A549 treated with CORT108297 at 1 μM for 4 hours (cell line): Measurements from ENCODE around the gene ZNF160. TPM values are rescaled to one million over a fixed set of nuclear protein-coding genes. Genes with fewer than 3 reads are reported as not detected.

ENCODE experiments used
- total RNA-seq: library from RNA; stranded (reverse); fragments of 200-300 nt; extraction: Qiagen RNA extraction; gene quantifications from 5 replicates; pipeline ENCODE4 v1.2.3, GENCODE V29; 2022

ZNF160 gene
- total RNA-seq = 7.6 to 8.9 TPM (median 8.7 TPM) in 5 replicates

GRCh38 chr19:53103234-53104203 is at the start of gene ZNF160:
ZNF160 (minus strand) TSS chr19:53103422; CDS start chr19:53086276, 17,146 bp downstream.

GRCh38 chr19:53132141-53132991 is 29.1 kb upstream of the ZNF160 start, which contains the start of gene ZNF415:
ZNF415 (minus strand) TSS chr19:53132910; CDS start chr19:53122676, 10,234 bp downstream.

Other genes starting within 250 kb of the ZNF160 start
- 0.49 to 0.75 TPM (median 0.61 TPM) in 5 replicates for gene ZNF468, start 245.8 kb downstream of the ZNF160 start, total RNA-seq
- not detected in 5 replicates for gene ZNF320, start 205.8 kb downstream of the ZNF160 start, total RNA-seq
- not detected in 5 replicates for gene ZNF888, start 180.0 kb downstream of the ZNF160 start, total RNA-seq
- 0.05 to 0.15 TPM (median 0.06 TPM) in 3 of 5 replicates, not detected in the others for gene ZNF816, start 140.5 kb downstream of the ZNF160 start, total RNA-seq
- gene ERVV-1, start 89.5 kb downstream of the ZNF160 start, total RNA-seq = 0.05 TPM in 1 of 5 replicates, not detected in the others
- gene ERVV-2, start 58.7 kb downstream of the ZNF160 start, total RNA-seq = not detected in 5 replicates
- not detected in 5 replicates for gene ZNF415, start 29.5 kb upstream of the ZNF160 start, total RNA-seq
- gene ZNF347, start 55.6 kb upstream of the ZNF160 start, total RNA-seq = not detected in 5 replicates
- gene ZNF665, start 89.9 kb upstream of the ZNF160 start, total RNA-seq = not detected in 5 replicates
- gene ZNF677, start 151.5 kb upstream of the ZNF160 start, total RNA-seq = not detected in 5 replicates
- gene VN1R2, start 154.9 kb upstream of the ZNF160 start, total RNA-seq = not detected in 5 replicates
- not detected in 5 replicates for gene VN1R4, start 164.3 kb upstream of the ZNF160 start, total RNA-seq
- 2.9 to 4.3 TPM (median 3.2 TPM) in 5 replicates for gene ZNF845, start 230.3 kb upstream of the ZNF160 start, total RNA-seq